Neural cell (in vitro differentiated cells): ENCODE measurements around the gene ASTL. TPM values are rescaled to one million over a fixed set of nuclear protein-coding genes. Genes with fewer than 3 reads are reported as not detected.

Experiments used
- H2AFZ ChIP-seq: fragments of 200-600, 300-800 bp; sonication (generic), shearing (Covaris generic); 2 replicates; pipeline ENCODE4 v1.6.0; 2014; ENCODE audit warnings: low read depth, mild to moderate bottlenecking, antibody characterized with exemption, low read length, moderate library complexity
- H3F3A ChIP-seq: fragments of 200-600 bp; shearing (Covaris generic); 2 replicates; pipeline ENCODE4 v1.6.1; 2016; ENCODE audit warnings: mild to moderate bottlenecking, moderate library complexity, mixed read lengths, antibody characterized with exemption, low read length; ENCODE audit not compliant: insufficient read depth, poor library complexity, severe bottlenecking
- H3K27ac ChIP-seq: fragments of 200-600, 300-800 bp; sonication (generic), shearing (Covaris generic); 2 replicates; pipeline ENCODE4 v1.5.1; 2014; ENCODE audit warnings: mild to moderate bottlenecking, low read length, moderate library complexity
- H3K27me3 ChIP-seq: fragments of 300-800, 200-600 bp; sonication (generic), shearing (Covaris generic); 2 replicates; pipeline ENCODE4 v1.6.0; 2014; ENCODE audit warnings: mild to moderate bottlenecking, low read depth, low read length, moderate library complexity; ENCODE audit not compliant: insufficient read depth
- H3K36me3 ChIP-seq: fragments of 300-800, 200-600 bp; sonication (generic), shearing (Covaris generic); 2 replicates; pipeline ENCODE4 v1.5.1; 2014; ENCODE audit warnings: mild to moderate bottlenecking, antibody characterized with exemption, low read length, moderate library complexity; ENCODE audit not compliant: insufficient read depth
- H3K4me2 ChIP-seq: fragments of 300-800, 200-600 bp; sonication (generic), shearing (Covaris generic); 2 replicates; pipeline ENCODE4 v1.6.0; 2014; ENCODE audit warnings: mild to moderate bottlenecking, low read length
- H3K4me3 ChIP-seq: fragments of 300-800, 200-600 bp; sonication (generic), shearing (Covaris generic); 2 replicates; pipeline ENCODE4 v1.5.1; 2014; ENCODE audit warnings: mild to moderate bottlenecking, low read length, moderate library complexity
- H3K79me2 ChIP-seq: fragments of 200-600 bp; shearing (Covaris generic); replicated peaks from 2 replicates; pipeline ENCODE4 v1.6.0; 2014; ENCODE audit warnings: mild to moderate bottlenecking, low read length, moderate library complexity; ENCODE audit not compliant: insufficient read depth
- H3K9ac ChIP-seq: fragments of 300-800, 200-600 bp; sonication (generic), shearing (Covaris generic); 2 replicates; pipeline ENCODE4 v1.6.1; 2016; ENCODE audit warnings: mild to moderate bottlenecking, low read length, mixed read lengths
- H3K9me2 ChIP-seq: fragments of 200-600 bp; shearing (Covaris generic); 2 replicates; pipeline ENCODE4 v1.6.1; 2016; ENCODE audit warnings: mild to moderate bottlenecking, low read length, mixed read lengths; ENCODE audit not compliant: insufficient read depth
- H3K9me3 ChIP-seq: fragments of 200-600, 300-800 bp; sonication (generic), shearing (Covaris generic); 2 replicates; pipeline ENCODE4 v1.6.1; 2016; ENCODE audit warnings: mild to moderate bottlenecking, mixed run types, low read length, moderate library complexity, mixed read lengths
- H4K20me1 ChIP-seq: fragments of 200-600 bp; shearing (Covaris generic); 2 replicates; pipeline ENCODE4 v1.6.1; 2016; ENCODE audit warnings: mild to moderate bottlenecking, mixed run types; ENCODE audit not compliant: insufficient read depth
- CTCF ChIP-seq: fragments of 450-650 bp; IDR thresholded peaks from 2 replicates; pipeline ENCODE4 v1.5.1; 2014; ENCODE audit warnings: antibody characterized with exemption, mild to moderate bottlenecking, moderate library complexity; ENCODE audit not compliant: poor library complexity, severe bottlenecking
- EP300 ChIP-seq: fragments of 450-650 bp; conservative IDR thresholded peaks from 2 replicates; pipeline ENCODE4 v1.6.1; 2014; ENCODE audit warnings: antibody characterized with exemption, mild to moderate bottlenecking, moderate library complexity; ENCODE audit not compliant: poor library complexity, severe bottlenecking
- EZH2 ChIP-seq: fragments of 200-600, 300-800 bp; shearing (Covaris generic), sonication (generic); IDR thresholded peaks from 2 replicates; pipeline ENCODE4 v1.6.1; 2014; ENCODE audit warnings: antibody characterized with exemption, low read length, borderline replicate concordance, mild to moderate bottlenecking; ENCODE audit not compliant: insufficient read depth, poor library complexity, severe bottlenecking
- MXI1 ChIP-seq: fragments of 450-650 bp; conservative IDR thresholded peaks from 2 replicates; pipeline ENCODE4 v1.6.1; 2014; ENCODE audit warnings: antibody characterized with exemption, mild to moderate bottlenecking; ENCODE audit not compliant: poor library complexity, severe bottlenecking
- POLR2AphosphoS5 ChIP-seq: IDR thresholded peaks from 2 replicates; pipeline ENCODE4 v1.6.1; 2012
- RAD21 ChIP-seq: fragments of 450-650 bp; conservative IDR thresholded peaks from 2 replicates; pipeline ENCODE4 v1.6.1; 2014; ENCODE audit warnings: antibody characterized with exemption, mild to moderate bottlenecking, moderate library complexity
- REST ChIP-seq: IDR thresholded peaks from 2 replicates; pipeline ENCODE4 v1.6.1; 2012; ENCODE audit warnings: borderline replicate concordance
- SMC3 ChIP-seq: fragments of 450-650 bp; conservative IDR thresholded peaks from 2 replicates; pipeline ENCODE4 v1.6.1; 2014; ENCODE audit warnings: antibody characterized with exemption, mild to moderate bottlenecking, moderate library complexity; ENCODE audit not compliant: poor library complexity
- TAF1 ChIP-seq: IDR thresholded peaks from 2 replicates; pipeline ENCODE4 v1.6.1; 2012; ENCODE audit warnings: low read depth
- polyA plus RNA-seq: library from polyadenylated mRNA; depleted of rRNA; stranded (reverse); fragments of >200 nt; gene quantifications from 2 replicates; pipeline ENCODE4 v1.2.3, GENCODE V29; 2014

Gene ASTL
- polyA plus RNA-seq, 1 donor from 2014 or later = not detected

GRCh38 chr2:96090196-96090926 is 47.9 kb downstream of the ASTL start:
- Histone ChIP-seq H3K27ac (no peak overlapping the region), H2AFZ (no peak overlapping the region), H3K4me3 (no peak overlapping the region), H3K79me2 (no peaks in the 10 kb centered on the region), H3K9me2 (no peaks in the 10 kb centered on the region), H3K27me3 (no peaks in the 10 kb centered on the region), H3K9me3 (no peaks in the 10 kb centered on the region), H3K9ac (no peak overlapping the region), H3K4me2 (no peak overlapping the region), H3F3A (no peaks in the 10 kb centered on the region), H4K20me1 (no peaks in the 10 kb centered on the region), H3K36me3 (no peaks in the 10 kb centered on the region)
- TF ChIP-seq MXI1 = no peak
- no peak for TF ChIP-seq REST
- no peak for TF ChIP-seq RAD21

- TF ChIP-seq EZH2 (no peak), MXI1 (no peak), TAF1 (no peak), SMC3 (no peak), POLR2AphosphoS5 (no peak), RAD21 (no peak), REST (no peak), CTCF (no peak), EP300 (no peak)
- Histone ChIP-seq H3K27me3 (no peaks in the 10 kb centered on the region), H3K9me3 (no peaks in the 10 kb centered on the region), H3K4me2 (no peak overlapping the region), H3K27ac (no peak overlapping the region), H3F3A (no peaks in the 10 kb centered on the region), H3K36me3 (no peaks in the 10 kb centered on the region), H4K20me1 (no peaks in the 10 kb centered on the region), H3K4me3 (no peak overlapping the region), H3K79me2 (no peaks in the 10 kb centered on the region), H2AFZ (no peak overlapping the region), H3K9ac (no peak overlapping the region), H3K9me2 (no peaks in the 10 kb centered on the region)
Measured at GRCh38 chr2:96089356-96090195, 48.7 kb downstream of the ASTL start.
